NCI-H146 (cell line): ENCODE results near the gene NR3C2.

Experiments
- DNase-seq: peaks from one replicate; lab custom pipeline; 2025; lab: John Stamatoyannopoulos, UW

NR3C2 gene

GRCh38 chr4:148312956-148313490, 129.2 kb downstream of the NR3C2 start:
- no peak for DNase-seq

- no peak for DNase-seq
Observed at GRCh38 chr4:148311526-148311925, 130.7 kb downstream of the NR3C2 start.

GRCh38 chr4:148310756-148311155, 131.5 kb downstream of the NR3C2 start:
- DNase-seq = no peak

- DNase-seq = no peak
Observed at GRCh38 chr4:148305751-148306150, 136.5 kb downstream of the NR3C2 start.

DNA sequence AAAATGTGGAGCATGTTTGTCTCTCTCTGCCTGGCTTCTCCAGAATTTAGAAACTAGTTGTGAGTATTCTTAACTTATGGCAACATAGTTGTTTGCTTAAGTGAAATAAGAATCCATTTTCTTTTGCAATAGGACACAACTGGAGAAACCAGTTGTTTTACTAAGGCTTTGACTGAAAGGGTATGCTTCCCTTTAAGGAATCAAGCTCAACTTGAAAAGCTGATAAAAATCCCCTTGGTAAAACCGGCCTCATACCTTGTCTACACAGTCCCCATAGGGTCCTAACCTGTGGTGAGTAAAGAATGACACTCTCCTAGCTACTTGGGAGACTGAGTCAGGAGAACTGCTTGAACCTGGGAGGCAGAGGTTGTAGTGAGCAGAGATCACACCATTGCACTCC, 139.8 kb downstream of the NR3C2 start:
- no peak for DNase-seq

GRCh38 chr4:148300877-148301276, 141.3 kb downstream of the NR3C2 start:
- DNase-seq = no peak

GRCh38 chr4:148299337-148299736, 142.9 kb downstream of the NR3C2 start:
- no peak for DNase-seq

GRCh38 chr4:148296498-148296897, 145.7 kb downstream of the NR3C2 start:
- DNase-seq = no peak

- no peak for DNase-seq
Observed at GRCh38 chr4:148295642-148296041, 146.6 kb downstream of the NR3C2 start.

- DNase-seq = no peak
Observed at GRCh38 chr4:148293571-148293970, 148.6 kb downstream of the NR3C2 start.

GRCh38 chr4:148292686-148293085, 149.5 kb downstream of the NR3C2 start:
- no peak for DNase-seq

- no peak for DNase-seq
Observed at GRCh38 chr4:148289740-148290139, 152.5 kb downstream of the NR3C2 start.

- no peak for DNase-seq
Observed at GRCh38 chr4:148288448-148288847, 153.8 kb downstream of the NR3C2 start.

GRCh38 chr4:148287111-148287510, 155.1 kb downstream of the NR3C2 start:
- no peak for DNase-seq

- no peak for DNase-seq
Observed at GRCh38 chr4:148286012-148286411, 156.2 kb downstream of the NR3C2 start.

DNA sequence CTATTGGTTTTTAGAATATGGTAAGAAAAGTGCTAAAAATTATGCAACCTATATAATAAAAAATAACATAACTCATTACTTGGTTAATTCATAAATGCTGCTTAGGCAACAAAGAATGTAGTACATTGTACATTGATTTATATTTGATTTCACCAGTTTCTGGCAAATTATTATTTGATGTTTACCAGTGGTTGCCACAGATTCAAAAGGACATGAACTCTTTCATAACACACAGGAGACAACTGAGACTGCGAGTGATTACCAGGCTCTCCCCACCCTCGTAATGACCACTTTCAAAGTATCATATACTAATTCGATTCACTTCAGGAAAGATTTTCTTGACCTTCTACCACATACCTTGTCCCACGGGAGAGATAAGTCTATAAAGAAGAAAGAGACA, 158.5 kb downstream of the NR3C2 start:
- no peak for DNase-seq

- no peak for DNase-seq
Observed at GRCh38 chr4:148278310-148278709, 163.9 kb downstream of the NR3C2 start.

DNA sequence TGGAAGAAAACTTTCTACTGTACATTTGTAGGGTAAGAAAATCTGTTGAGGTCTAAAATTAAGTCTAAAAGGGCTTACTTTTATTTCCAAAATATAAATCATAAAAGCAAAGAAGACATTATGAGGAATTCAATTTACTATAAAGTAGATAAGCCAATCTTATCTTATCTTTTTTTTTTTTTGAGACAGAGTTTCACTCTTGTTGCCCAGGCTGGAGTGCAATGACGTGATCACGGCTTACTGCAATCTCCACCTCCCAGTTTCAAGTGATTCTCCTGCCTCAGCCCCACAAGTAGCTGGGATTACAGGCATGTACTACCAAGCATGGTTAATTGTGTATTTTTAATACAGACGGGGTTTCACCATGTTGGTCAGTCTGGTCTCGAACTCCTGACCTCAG, 166.9 kb downstream of the NR3C2 start:
- DNase-seq = no peak

- no peak for DNase-seq
Observed at GRCh38 chr4:148273501-148273986, 168.7 kb downstream of the NR3C2 start.

DNA sequence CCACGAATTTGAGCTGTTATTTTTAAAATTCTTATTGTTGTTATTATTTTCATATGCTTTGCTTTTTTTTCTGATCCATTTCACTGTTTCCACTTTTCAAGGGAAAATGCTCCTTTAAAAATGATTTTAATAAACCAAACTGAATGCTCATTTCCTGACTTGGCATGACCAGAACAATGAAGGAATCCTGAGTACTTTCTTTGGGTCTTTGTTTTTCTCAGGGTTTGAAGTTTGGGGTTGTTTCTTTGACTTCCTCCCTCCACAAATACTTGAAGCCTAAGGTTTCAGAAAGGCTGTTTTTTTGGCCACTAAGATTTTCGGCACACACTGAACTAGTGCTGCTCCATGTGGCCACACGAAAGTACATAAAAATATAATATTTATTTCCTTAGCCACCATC, 171.0 kb downstream of the NR3C2 start:
- DNase-seq = no peak

GRCh38 chr4:148270630-148271029, 171.6 kb downstream of the NR3C2 start:
- no peak for DNase-seq

GRCh38 chr4:148268835-148269234, 173.4 kb downstream of the NR3C2 start:
- DNase-seq = no peak

- no peak for DNase-seq
Observed at GRCh38 chr4:148266921-148267320, 175.3 kb downstream of the NR3C2 start.

- DNase-seq = no peak
Observed at GRCh38 chr4:148266240-148266639, 176.0 kb downstream of the NR3C2 start.

DNA sequence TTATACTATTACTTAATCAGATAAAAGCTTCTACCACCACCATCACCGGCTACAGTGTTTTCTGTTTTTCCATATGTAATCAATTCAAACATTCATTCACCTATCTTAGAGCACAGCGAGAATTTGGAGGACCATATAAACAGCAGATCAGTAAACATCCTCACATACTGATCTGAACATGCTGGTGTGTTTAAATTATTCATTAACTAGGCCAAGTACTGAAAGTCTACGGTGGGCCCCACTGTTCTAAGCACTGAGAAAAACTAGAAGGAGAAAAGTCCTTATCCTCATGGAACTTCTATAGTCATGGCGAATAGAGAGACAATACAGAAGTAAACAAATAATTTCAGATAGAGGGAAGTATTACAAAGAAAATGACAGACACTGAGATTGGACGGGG, 176.6 kb downstream of the NR3C2 start:
- no peak for DNase-seq
